Stimulated activated CD4-positive, alpha-beta T cell treated with anti-CD3 and anti-CD28 coated beads, TNF-alpha, amount 100 ng/mL, for 1 hour (primary cell): ENCODE data around the gene DGKI.

Experiments
- DNase-seq, 3 donors: peaks; one replicate each; pipeline ENCODE4 v3.0.0-alpha.2; 2020; ENCODE audit warnings: low read depth in 3 of 3, low spot score in 1 of 3

DGKI gene

GRCh38 chr7:137790828-137791227, 55.9 kb downstream of the DGKI start:
- no peak for DNase-seq

- DNase-seq: no peak
Observed at GRCh38 chr7:137789215-137789882, 57.4 kb downstream of the DGKI start.

GRCh38 chr7:137787301-137787976, 59.3 kb downstream of the DGKI start:
- no peak for DNase-seq

- no peak for DNase-seq
Observed at GRCh38 chr7:137778511-137778910, 68.3 kb downstream of the DGKI start.

- DNase-seq: no peak
Observed at GRCh38 chr7:137774793-137775201, 72.0 kb downstream of the DGKI start.

- no peak for DNase-seq
Observed at GRCh38 chr7:137772748-137773147, 74.0 kb downstream of the DGKI start.

- no peak for DNase-seq
Observed at GRCh38 chr7:137772316-137772715, 74.5 kb downstream of the DGKI start.

- DNase-seq: no peak
Observed at GRCh38 chr7:137771679-137772078, 75.1 kb downstream of the DGKI start.

GRCh38 chr7:137771273-137771672, 75.5 kb downstream of the DGKI start:
- DNase-seq: no peak

- DNase-seq: no peak
Observed at GRCh38 chr7:137768366-137768765, 78.4 kb downstream of the DGKI start.

- no peak for DNase-seq
Observed at GRCh38 chr7:137762334-137762733, 84.4 kb downstream of the DGKI start.

- DNase-seq: no peak
Observed at GRCh38 chr7:137760111-137760510, 86.7 kb downstream of the DGKI start.

- DNase-seq: no peak
Observed at GRCh38 chr7:137757146-137757925, 89.4 kb downstream of the DGKI start.

GRCh38 chr7:137755846-137756651, 90.7 kb downstream of the DGKI start:
- no peak for DNase-seq

- DNase-seq: no peak
Observed at GRCh38 chr7:137755427-137755826, 91.3 kb downstream of the DGKI start.

- no peak for DNase-seq
Observed at GRCh38 chr7:137753948-137754851, 92.6 kb downstream of the DGKI start.

GRCh38 chr7:137753575-137753947, 93.2 kb downstream of the DGKI start:
- DNase-seq: no peak

GRCh38 chr7:137753067-137753466, 93.7 kb downstream of the DGKI start:
- no peak for DNase-seq

GRCh38 chr7:137751361-137752009, 95.3 kb downstream of the DGKI start:
- no peak for DNase-seq
